ENCODE measurements around the gene PTGES3L.
"Not testable (repeated sequence)": the region's sequence is repeated elsewhere in the genome, so short reads cannot be mapped to it uniquely, and the experiment has no call there.

Gene PTGES3L

DNA sequence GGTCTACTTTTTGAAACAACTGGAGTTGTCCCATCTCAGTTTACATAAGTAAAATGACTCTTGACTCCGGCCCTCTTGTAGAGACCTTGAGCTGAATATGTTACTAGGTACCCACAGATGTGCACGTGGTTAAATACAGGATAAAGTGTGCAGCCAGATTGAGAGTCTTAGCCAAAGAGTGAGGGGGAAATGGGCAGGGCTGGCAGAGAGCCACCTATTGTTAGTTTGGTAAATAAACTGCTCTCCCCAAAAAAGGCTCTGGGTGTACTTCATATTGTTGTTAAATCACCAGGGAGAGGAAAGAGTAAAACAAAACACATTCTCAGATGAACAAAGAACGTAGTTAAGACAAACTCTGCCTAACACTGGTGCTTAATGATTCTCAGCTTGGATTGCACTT, 59.0 kb downstream of the PTGES3L start:
- FAIRE-seq (no peak), DNase-seq (ENCODE audit: low spot score) (no peak)

DNA sequence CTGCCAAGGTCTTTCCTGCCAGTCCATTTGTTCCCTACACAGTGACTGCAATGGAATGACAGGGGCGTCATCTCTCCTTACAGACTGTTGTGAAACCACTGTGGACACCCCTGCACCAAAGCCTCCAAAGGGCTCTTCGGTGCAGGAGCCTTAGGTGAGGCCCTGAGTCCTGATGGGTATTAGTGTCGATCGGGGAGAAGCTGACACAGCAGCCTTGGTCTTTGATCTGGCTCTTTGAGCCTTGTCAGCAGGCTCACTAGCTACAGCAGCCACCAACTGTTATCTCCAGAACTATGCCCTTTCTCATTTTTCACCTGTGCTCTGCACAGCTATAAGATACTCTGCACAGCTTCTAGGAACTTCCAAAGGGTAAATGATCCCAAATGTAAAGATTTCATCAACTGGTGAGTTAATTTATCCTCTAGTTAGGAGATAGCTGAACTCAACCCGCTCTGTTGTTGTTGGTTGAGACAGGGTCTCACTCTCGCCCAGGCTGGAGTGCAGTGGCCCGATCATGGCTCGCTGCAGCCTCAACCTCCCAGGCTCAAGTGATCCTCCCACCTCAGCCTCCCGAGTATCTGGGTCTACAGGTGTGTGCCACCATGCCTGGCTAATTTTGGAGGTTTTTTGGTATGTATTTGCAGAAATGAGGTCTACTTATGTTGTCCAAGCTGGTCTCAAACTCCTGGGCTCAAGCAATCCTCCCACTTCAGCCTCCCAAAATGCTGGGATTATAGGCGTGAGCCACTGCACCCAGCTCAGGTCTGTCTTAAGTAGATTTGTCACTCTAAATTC, 59.6 kb downstream of the PTGES3L start:
- FAIRE-seq: no peak

DNA sequence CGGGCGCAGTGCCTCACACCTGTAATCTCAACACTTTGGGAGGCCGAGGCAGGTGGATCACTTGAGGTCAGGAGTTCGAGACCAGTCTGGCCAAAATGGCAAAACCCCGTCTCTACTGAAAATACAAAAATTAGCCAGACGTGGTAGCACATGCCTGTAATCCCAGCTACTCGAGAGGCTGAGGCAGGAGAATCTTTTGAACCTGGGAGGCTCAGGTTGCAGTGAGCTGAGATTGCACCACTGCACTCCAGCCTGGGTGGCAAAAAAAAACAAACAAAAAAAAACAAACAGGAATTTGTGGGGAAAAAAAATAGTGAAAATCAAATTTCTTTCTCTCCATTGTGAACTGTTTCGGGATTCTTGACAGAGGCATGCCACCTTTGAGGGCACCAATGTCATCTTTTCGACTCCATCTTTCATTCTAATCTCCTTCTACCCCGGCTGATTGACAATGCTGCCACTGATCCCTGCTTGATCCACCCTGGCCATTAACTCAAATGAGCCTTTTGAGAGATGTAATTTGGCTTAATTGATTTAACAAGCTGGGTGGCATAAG, 60.3 kb downstream of the PTGES3L start:
- FAIRE-seq; DNase-seq (ENCODE audit: low spot score): not testable (repeated sequence)

More for the DNA sequence above, 59.6 kb downstream of the PTGES3L start:
- no peak for DNase-seq (ENCODE audit: low spot score)

DNA sequence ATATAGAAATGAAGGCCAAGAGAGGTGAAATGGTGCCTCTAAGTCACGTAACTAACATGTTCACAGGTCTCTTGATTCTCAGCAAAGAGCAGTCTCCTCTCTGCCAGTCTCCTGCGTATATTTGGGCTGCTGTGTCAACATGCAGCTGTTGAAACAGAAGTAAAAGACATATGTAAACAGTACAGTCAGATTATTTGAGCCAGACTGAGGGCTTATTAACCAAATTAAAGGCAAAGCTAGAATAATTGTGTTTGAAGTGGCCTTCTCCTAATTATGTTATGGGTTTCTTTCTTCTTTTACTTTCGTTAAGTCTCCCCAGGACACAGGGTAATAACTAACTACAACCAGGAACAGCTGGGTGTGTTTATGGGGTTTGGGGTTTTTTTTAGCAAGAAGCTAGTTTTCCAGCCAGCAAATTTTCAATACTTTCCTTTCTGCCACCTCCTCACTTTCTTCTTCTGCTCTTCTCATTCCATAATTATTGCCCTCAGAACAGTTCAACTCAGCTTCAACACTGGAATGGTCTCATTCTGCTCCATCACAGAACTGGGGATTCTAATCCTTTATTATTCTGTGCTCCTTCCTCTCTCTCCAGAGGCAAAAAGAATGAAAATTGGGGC, 60.9 kb downstream of the PTGES3L start:
- DNase-seq (ENCODE audit: low spot score) (no peak), FAIRE-seq (no peak)

All from RCC 7860 (cell line).